AG08395 (cell line): ENCODE measurements around the gene KRTAP2-1.
"Not testable (repeated sequence)": the region's sequence is repeated elsewhere in the genome, so short reads cannot be mapped to it uniquely, and the experiment has no call there.

Source experiments
- DNase-seq: peaks from one replicate; pipeline ENCODE4 v3.0.0; 2012; ENCODE audit warnings: mixed read lengths, low spot score

The KRTAP2-1 gene

GRCh38 chr17:41012326-41013120 is 34.6 kb downstream of the KRTAP2-1 start:
- no peak for DNase-seq

DNA sequence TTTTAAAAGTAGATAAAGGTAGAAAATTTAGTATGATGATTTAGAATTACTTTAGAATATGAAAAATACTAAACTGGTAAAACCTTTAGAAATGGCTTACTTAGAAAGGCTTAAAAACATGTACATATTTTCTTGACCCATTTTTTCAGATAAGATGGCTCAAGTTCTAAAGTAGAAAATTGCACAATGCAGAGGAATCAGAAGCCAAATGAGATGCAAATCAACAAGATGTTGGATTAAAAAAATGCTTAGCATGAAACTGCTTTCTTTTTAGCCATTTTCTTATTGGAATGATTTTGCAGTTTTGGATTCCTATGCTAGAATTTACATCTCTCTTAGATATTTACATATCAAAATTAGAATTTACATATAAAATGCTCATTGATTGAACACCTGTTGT is 36.7 kb downstream of the KRTAP2-1 start:
- no peak for DNase-seq

GRCh38 chr17:41009936-41010335 is 37.2 kb downstream of the KRTAP2-1 start:
- DNase-seq = no peak

- DNase-seq = no peak
Observed at GRCh38 chr17:41009301-41009760, 37.8 kb downstream of the KRTAP2-1 start.

GRCh38 chr17:41008811-41009210 is 38.3 kb downstream of the KRTAP2-1 start, which contains the start of gene KRTAP3-1:
Gene KRTAP3-1 (minus strand): TSS chr17:41009128. CDS start chr17:41009074, 54 bp downstream.
- no peak for DNase-seq

DNA sequence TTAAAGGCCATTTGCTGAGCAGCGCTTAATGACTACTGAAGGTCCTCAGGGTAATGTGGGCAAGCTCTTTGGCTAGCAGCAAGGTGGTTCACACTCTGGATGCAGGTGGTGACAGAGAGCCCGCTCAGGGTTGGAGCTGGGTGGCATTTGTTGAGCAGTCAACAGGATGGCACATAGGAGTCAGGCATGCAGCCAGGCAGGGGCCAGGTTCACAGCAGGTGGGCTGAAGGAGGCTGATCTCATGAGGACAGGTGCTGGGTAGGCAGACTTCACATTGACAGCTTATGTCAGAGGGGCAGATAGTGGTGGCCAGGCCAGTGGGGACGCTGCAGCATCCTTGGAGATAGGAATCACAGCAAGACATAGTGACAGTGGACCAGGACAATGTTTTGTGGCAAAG is 42.7 kb downstream of the KRTAP2-1 start:
- DNase-seq = no peak

DNA sequence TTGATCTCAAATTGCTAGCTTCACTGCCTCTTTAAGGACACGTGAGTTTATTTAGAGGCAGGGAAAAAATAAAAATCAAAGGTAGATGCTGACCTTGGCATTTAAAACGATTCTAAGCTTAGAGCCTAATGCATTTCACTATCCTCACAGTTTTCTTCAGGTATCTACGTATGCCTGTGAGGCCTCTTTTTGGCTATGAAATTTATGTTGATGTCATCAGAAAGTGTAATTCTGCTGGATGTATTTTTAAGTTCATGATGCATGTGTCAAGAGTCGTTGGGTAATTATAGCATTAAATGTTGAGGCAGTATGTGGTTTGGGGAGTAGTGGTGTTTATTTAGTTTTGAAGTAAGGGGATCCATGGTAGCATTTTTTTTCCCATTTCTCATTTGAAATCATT is 43.2 kb downstream of the KRTAP2-1 start:
- no peak for DNase-seq

GRCh38 chr17:41002814-41003213 is 44.3 kb downstream of the KRTAP2-1 start:
- DNase-seq = no peak

GRCh38 chr17:41001795-41002194 is 45.3 kb downstream of the KRTAP2-1 start:
- no peak for DNase-seq

DNA sequence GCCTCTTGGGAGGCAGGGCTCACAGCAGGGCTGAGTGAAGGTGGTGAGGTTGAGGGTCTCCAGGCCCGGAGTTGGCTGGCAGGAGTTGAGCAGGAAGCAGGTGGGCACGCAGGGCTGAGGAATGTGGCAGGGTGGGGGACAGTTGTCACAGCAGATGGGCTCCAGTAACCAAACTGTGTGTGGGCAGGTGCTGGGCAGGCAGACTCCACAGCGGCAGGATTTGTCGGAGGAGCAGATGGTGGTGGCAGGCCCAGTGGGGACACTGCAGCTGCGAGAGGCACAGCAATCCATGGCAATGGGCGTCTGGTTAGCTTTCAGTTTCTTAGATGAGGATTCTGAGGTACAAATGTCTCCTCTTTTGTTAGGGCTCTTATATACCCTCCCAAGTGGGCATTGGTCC is 47.6 kb downstream of the KRTAP2-1 start, which contains the start of gene KRTAP3-2:
Gene KRTAP3-2 (minus strand): TSS at position 344 of the 400 bp plus-strand sequence. CDS start 53 bp downstream, at position 291.
- not testable (repeated sequence) for DNase-seq

DNA sequence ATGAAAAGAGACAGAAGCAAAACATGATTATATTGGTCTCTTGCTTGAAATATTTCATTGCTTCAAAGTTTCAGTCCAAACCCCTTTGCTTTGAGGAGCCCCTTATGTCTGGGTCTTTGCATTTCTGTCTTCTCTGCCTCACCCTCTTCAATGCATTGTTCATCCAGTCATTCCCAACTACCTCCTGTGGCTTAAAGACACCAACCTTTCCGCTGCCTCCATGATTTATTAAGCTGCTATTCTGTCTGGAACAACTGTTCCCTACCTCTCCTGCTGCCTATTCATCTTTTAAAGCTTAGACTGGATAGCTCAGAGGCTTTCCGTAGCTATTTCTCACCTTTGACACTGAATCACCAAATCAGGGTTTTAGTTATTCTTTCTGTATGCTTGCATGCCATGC is 49.8 kb downstream of the KRTAP2-1 start:
- DNase-seq = no peak

GRCh38 chr17:40996829-40997228 is 50.3 kb downstream of the KRTAP2-1 start:
- DNase-seq = no peak
